H1 (cell line): Measurements from ENCODE around the gene TRIM10. TPM values are rescaled to one million over a fixed set of nuclear protein-coding genes. Genes with fewer than 3 reads are reported as not detected.

Experiments
- CTCF ChIA-PET: fragments of 300-600 bp; sonication (Branson Sonifier 250); formaldehyde crosslinking; loops from one replicate; lab custom pipeline; 2021; ENCODE audit not compliant: partially characterized antibody; lab: Charles Lee
- POLR2A ChIA-PET: fragments of 300-600 bp; sonication (Branson Sonifier 250); formaldehyde crosslinking; loops from one replicate; lab custom pipeline; 2021; ENCODE audit warnings: inconsistent platforms; ENCODE audit not compliant: partially characterized antibody; lab: Charles Lee
- DNase-seq, 2 experiments: peaks; one replicate each; pipeline versions ENCODE4 v3.0.0 to v3.0.0-alpha.2; 2010 to 2022; ENCODE audit warnings: low spot score in 2 of 2, low read depth in 1 of 2, mixed read lengths in 1 of 2
- FAIRE-seq: peaks from 2 replicates; lab custom pipeline; 2011; peaks lifted over from hg19 to GRCh38; lab: Jason Lieb, UNC
- H2AFZ ChIP-seq: 2 replicates; pipeline ENCODE4 v1.8.1; 2012; ENCODE audit warnings: low read length, inconsistent platforms
- H2AK5ac ChIP-seq: 2 replicates; pipeline ENCODE4 v1.6.1; 2013; ENCODE audit warnings: low read depth, low read length
- H2BK120ac ChIP-seq: replicated peaks from 2 replicates; pipeline ENCODE3; 2013; ENCODE audit warnings: low read depth, low read length, inconsistent platforms
- H2BK12ac ChIP-seq: 2 replicates; pipeline ENCODE4 v1.6.1; 2013; ENCODE audit warnings: low read depth, low read length
- H2BK15ac ChIP-seq: 2 replicates; pipeline ENCODE4 v1.6.1; 2013; ENCODE audit warnings: low read length
- H2BK20ac ChIP-seq: 2 replicates; pipeline ENCODE4 v1.6.1; 2013; ENCODE audit warnings: low read length
- H2BK5ac ChIP-seq: 2 replicates; pipeline ENCODE4 v1.6.1; 2013; ENCODE audit warnings: low read depth, low read length
- H3K14ac ChIP-seq: 2 replicates; pipeline ENCODE4 v1.6.1; 2013; ENCODE audit warnings: inconsistent platforms; ENCODE audit not compliant: insufficient read length
- H3K18ac ChIP-seq: 2 replicates; pipeline ENCODE4 v1.6.1; 2013; ENCODE audit warnings: low read length; ENCODE audit errors: extremely low read depth
- H3K23ac ChIP-seq: 2 replicates; pipeline ENCODE4 v1.6.1; 2013; ENCODE audit warnings: inconsistent platforms; ENCODE audit not compliant: insufficient read length
- H3K23me2 ChIP-seq: 2 replicates; pipeline ENCODE4 v1.6.1; 2013; ENCODE audit warnings: low read depth, low read length
- H3K27ac ChIP-seq: 2 replicates; pipeline ENCODE4 v1.6.1; 2011; ENCODE audit warnings: low read depth, low read length, inconsistent platforms
- H3K27me3 ChIP-seq, 4 experiments: replicated peaks in 1 of 4; 1 replicate in 1 of 4; 2 replicates in 3 of 4; pipeline versions ENCODE4 v1.6.1 to v1.8.1; 2011 to 2013; ENCODE audit warnings: low read length in 3 of 4, mild to moderate bottlenecking in 3 of 4, inconsistent platforms in 2 of 4, mixed read lengths in 2 of 4, moderate library complexity in 1 of 4; ENCODE audit not compliant: control insufficient read depth in 3 of 4, insufficient read depth in 3 of 4; ENCODE audit errors: extremely low read depth in 1 of 4
- H3K36me3 ChIP-seq, 4 experiments: 2 replicates each; pipeline versions ENCODE4 v1.6.1 to v1.8.1; 2011 to 2013; ENCODE audit warnings: mild to moderate bottlenecking in 4 of 4, low read length in 3 of 4, moderate library complexity in 2 of 4, control low read depth in 1 of 4, inconsistent platforms in 1 of 4; ENCODE audit not compliant: insufficient read depth in 4 of 4, control insufficient read depth in 2 of 4
- H3K4ac ChIP-seq: replicated peaks from 2 replicates; pipeline ENCODE3; 2013; ENCODE audit warnings: low read length, low read depth, mixed read lengths, inconsistent platforms; ENCODE audit not compliant: insufficient read length
- H3K4me1 ChIP-seq, 4 experiments: replicated peaks in 1 of 4; 1 replicate in 1 of 4; 2 replicates in 3 of 4; pipeline versions ENCODE4 v1.6.1 to v1.8.1; 2011 to 2013; ENCODE audit warnings: low read length in 3 of 4, inconsistent platforms in 2 of 4, mixed read lengths in 1 of 4; ENCODE audit not compliant: insufficient read depth in 4 of 4, control insufficient read depth in 3 of 4
- H3K4me2 ChIP-seq, 2 experiments: 2 replicates each; pipeline versions ENCODE4 v1.6.1 to v1.8.1; 2011 to 2013; ENCODE audit warnings: low read depth in 2 of 2, low read length in 2 of 2, control low read depth in 1 of 2, inconsistent platforms in 1 of 2, mild to moderate bottlenecking in 1 of 2; ENCODE audit not compliant: insufficient read depth in 1 of 2
- H3K4me3 ChIP-seq, 4 experiments: fragments of 200-600, 300-600 bp in 1 of 4; sonication (generic), shearing (Covaris generic), sonication (Bioruptor Twin) in 1 of 4; 2 replicates each; pipeline versions ENCODE4 v1.5.1 to v1.8.1; 2011 to 2016; ENCODE audit warnings: low read length in 4 of 4, low read depth in 3 of 4, control low read depth in 2 of 4, inconsistent platforms in 2 of 4, mild to moderate bottlenecking in 2 of 4, mixed read lengths in 1 of 4, moderate library complexity in 1 of 4; ENCODE audit not compliant: insufficient read depth in 2 of 4; ENCODE audit errors: extremely low read depth in 1 of 4
- H3K56ac ChIP-seq: replicated peaks from 2 replicates; pipeline ENCODE3; 2013; ENCODE audit warnings: low read depth, mild to moderate bottlenecking, mixed read lengths, low read length, inconsistent platforms; ENCODE audit not compliant: insufficient read length
- H3K79me1 ChIP-seq: 2 replicates; pipeline ENCODE4 v1.6.1; 2013; ENCODE audit warnings: low read depth, low read length, control low read depth
- H3K79me2 ChIP-seq, 2 experiments: 2 replicates each; pipeline versions ENCODE4 v1.6.1 to v1.8.1; 2012 to 2013; ENCODE audit warnings: low read length in 2 of 2, mild to moderate bottlenecking in 2 of 2, inconsistent platforms in 1 of 2; ENCODE audit not compliant: insufficient read depth in 2 of 2, control insufficient read depth in 1 of 2
- H3K9ac ChIP-seq, 4 experiments: replicated peaks in 1 of 4; 1 replicate in 1 of 4; 2 replicates in 3 of 4; pipeline versions ENCODE4 v1.6.1 to v1.8.1; 2011 to 2013; ENCODE audit warnings: low read depth in 3 of 4, low read length in 3 of 4, control low read depth in 2 of 4, mild to moderate bottlenecking in 2 of 4, moderate library complexity in 2 of 4, inconsistent platforms in 1 of 4; ENCODE audit errors: extremely low read depth in 1 of 4
- H3K9me3 ChIP-seq, 2 experiments: 2 replicates each; pipeline versions ENCODE4 v1.6.1 to v1.8.1; 2012 to 2013; ENCODE audit warnings: mild to moderate bottlenecking in 2 of 2, moderate library complexity in 2 of 2, control low read depth in 1 of 2, inconsistent platforms in 1 of 2, low read depth in 1 of 2, low read length in 1 of 2, mixed read lengths in 1 of 2; ENCODE audit not compliant: insufficient read depth in 2 of 2
- H4K20me1 ChIP-seq, 2 experiments: replicated peaks in 1 of 2; 2 replicates each; pipeline versions ENCODE3 to v1.8.1; 2011 to 2013; ENCODE audit warnings: inconsistent platforms in 2 of 2, low read length in 2 of 2, mild to moderate bottlenecking in 1 of 2; ENCODE audit not compliant: insufficient read depth in 2 of 2, control insufficient read depth in 1 of 2
- H4K5ac ChIP-seq: 2 replicates; pipeline ENCODE4 v1.6.1; 2013; ENCODE audit warnings: low read length, low read depth, mixed read lengths, inconsistent platforms; ENCODE audit not compliant: insufficient read length
- H4K8ac ChIP-seq: 2 replicates; pipeline ENCODE4 v1.8.0; 2013; ENCODE audit warnings: mild to moderate bottlenecking, moderate library complexity, low read length, inconsistent platforms; ENCODE audit not compliant: insufficient read depth; ENCODE audit errors: extremely low read depth
- H4K91ac ChIP-seq: replicated peaks from 2 replicates; pipeline ENCODE3; 2013; ENCODE audit warnings: low read length, mixed read lengths, inconsistent platforms; ENCODE audit not compliant: insufficient read length
- CEBPB ChIP-seq: IDR thresholded peaks from 2 replicates; pipeline ENCODE4 v1.6.1; 2012; ENCODE audit warnings: low read depth, low read length
- CHD2 ChIP-seq: IDR thresholded peaks from 2 replicates; pipeline ENCODE4 v1.6.1; 2012; ENCODE audit warnings: low read length, improper control_type of control experiment
- GTF2F1 ChIP-seq: IDR thresholded peaks from 2 replicates; pipeline ENCODE4 v1.6.1; 2012; ENCODE audit warnings: low read depth, low read length, improper control_type of control experiment, borderline replicate concordance
- JUND ChIP-seq: IDR thresholded peaks from 2 replicates; pipeline ENCODE4 v1.6.1; 2011; ENCODE audit warnings: mild to moderate bottlenecking, improper control_type of control experiment, low read length
- MAX ChIP-seq: IDR thresholded peaks from 2 replicates; pipeline ENCODE4 v1.6.1; 2012; ENCODE audit warnings: inconsistent platforms
- POU5F1 ChIP-seq: IDR thresholded peaks from 2 replicates; pipeline ENCODE4 v1.6.1; 2011; ENCODE audit warnings: low read depth, mild to moderate bottlenecking, low read length, moderate library complexity
- SAP30 ChIP-seq: fragments of 300-600 bp; sonication (generic); IDR thresholded peaks from 2 replicates; pipeline ENCODE4 v1.7.1; 2012; ENCODE audit warnings: low read length, moderate library complexity, mild to moderate bottlenecking, inconsistent platforms; ENCODE audit not compliant: insufficient read depth, insufficient replicate concordance
- SIN3A ChIP-seq, 2 experiments: IDR thresholded peaks in 1 of 2; conservative IDR thresholded peaks in 1 of 2; 2 replicates each; pipeline ENCODE4 v1.6.1; 2011 to 2012; ENCODE audit warnings: low read length in 2 of 2, improper control_type of control experiment in 1 of 2, low read depth in 1 of 2, mild to moderate bottlenecking in 1 of 2
- whole genome bisulfite sequencing, 2 experiments: shearing (Covaris generic) in 1 of 2; methylation state at CpG; one replicate each; pipeline versions ENCODE4 v1.1.6 to v1.1.7; 2013 to 2015; ENCODE audit warnings: low lambda C conversion rate in 2 of 2, mixed read lengths in 2 of 2, inconsistent platforms in 1 of 2, low coverage in 1 of 2, missing lambda C conversion rate in 1 of 2; ENCODE audit not compliant: insufficient replicate concordance in 2 of 2, insufficient coverage in 1 of 2, insufficient read length in 1 of 2; ENCODE audit errors: extremely low coverage in 1 of 2, missing lambda C conversion rate in 1 of 2; 5-methylcytosine and 5-hydroxymethylcytosine counted together
- polyA plus RNA-seq, 7 experiments: library from polyadenylated mRNA; depleted of rRNA in 3 of 7; stranded (reverse) in 5 of 7; unstranded in 2 of 7; fragments of >200 nt in 5 of 7; fragments of 200-250 nt in 2 of 7; gene quantifications; 1 replicate in 5 of 7; 2 replicates in 1 of 7; 4 replicates in 1 of 7; pipeline versions ENCODE4 v1.2.1 to v1.2.3, GENCODE V29; 2011 to 2013; ENCODE audit warnings: missing spikeins in 2 of 7, mixed read lengths in 2 of 7
- total RNA-seq: library from RNA; stranded (reverse); fragmentation: NEBNext Ultra II Directional; extraction: Animal tissue kit (Norgen Biotek cat#: 25700); gene quantifications from 2 replicates; pipeline ENCODE4 v1.2.1, GENCODE V29; 2021

TRIM10 gene
- total and polyA plus RNA-seq, 2 of the 8 experiments (the other 6 are each of a cell fraction or from before 2014, with no cell fraction given): 0.06 TPM; not detected in 1

DNA sequence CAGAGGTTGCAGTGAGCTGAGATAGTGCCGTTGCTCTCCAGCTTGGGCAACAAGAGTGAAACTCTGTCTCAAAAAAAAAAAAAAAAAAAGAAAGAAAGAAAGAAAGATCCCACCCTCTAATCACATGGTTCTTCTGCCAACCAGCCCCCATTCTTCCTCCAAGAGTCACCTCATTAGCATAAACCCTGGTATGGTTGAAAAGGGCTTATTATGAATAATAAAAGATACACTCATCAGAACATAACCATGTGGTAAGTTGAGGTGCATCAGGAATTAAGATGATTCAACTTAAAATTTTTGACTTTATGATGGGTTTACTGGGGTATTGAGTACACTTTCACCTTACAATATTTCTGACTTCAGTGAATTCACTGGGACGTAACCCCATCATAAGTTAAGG, 25.9 kb downstream of the TRIM10 start:
- 90% methylated on average over 2 of the region's 2 CpGs; no CpG with 5 or more reads in 1 of the 2 experiments for WGBS, 2 experiments
- H2AFZ ChIP-seq: no peak overlapping the region
- no peak overlapping the region for H2BK120ac ChIP-seq
- H3K27ac ChIP-seq: no peak overlapping the region
- H3K79me2 ChIP-seq: no peaks in the 10 kb centered on the region
- FAIRE-seq (no peak), DNase-seq (no peak)
- no peak overlapping the region for H4K91ac ChIP-seq
- H4K5ac ChIP-seq: no peak overlapping the region
- H3K9ac ChIP-seq: no peak overlapping the region
- no peak overlapping the region for H4K8ac ChIP-seq
- H3K23ac ChIP-seq: no peak overlapping the region
- no peaks in the 10 kb centered on the region for H3K36me3 ChIP-seq
- no peaks in the 10 kb centered on the region for H3K9me3 ChIP-seq
- H2BK12ac ChIP-seq: no peak overlapping the region
- H3K4me1 ChIP-seq: no peaks in the 10 kb centered on the region
- H3K4ac ChIP-seq: no peak overlapping the region
- no peak overlapping the region for H3K56ac ChIP-seq
- H3K4me3 ChIP-seq: no peak overlapping the region
- CTCF ChIA-PET: interaction anchor here (0.6 to 10.2 kb wide), 5 partner anchors 10 to 29 kb away, joined by 4 to 166 read pairs (median 7); no protein-coding TSS in a partner anchor
- no peak overlapping the region for H3K4me2 ChIP-seq
- no peak overlapping the region for H2BK5ac ChIP-seq
- H3K14ac ChIP-seq: no peak overlapping the region
- H3K27me3 ChIP-seq: peaks cover 3 to 12% (median 7%) of the 10 kb centered on the region in 4 experiments
- no peak for TF ChIP-seq CHD2
- TF ChIP-seq GTF2F1: no peak
- TF ChIP-seq SAP30: no peak
- TF ChIP-seq MAX: no peak
- TF ChIP-seq POU5F1: no peak
- TF ChIP-seq JUND: no peak
- TF ChIP-seq CEBPB: no peak
- TF ChIP-seq SIN3A (conservative IDR thresholded peaks at IDR 0.05 in 1 of 2, IDR thresholded peaks at IDR 0.05 in 1 of 2; ENCODE audit: low read depth in 1 of 2, low read length in 2 of 2): no peak
- no peaks in the 10 kb centered on the region for H3K23me2 ChIP-seq
- H2AK5ac ChIP-seq: no peak overlapping the region
- no peak overlapping the region for H2BK20ac ChIP-seq
- H3K18ac ChIP-seq: no peak overlapping the region
- POLR2A ChIA-PET: no interaction called here
- H3K79me1 ChIP-seq: no peaks in the 10 kb centered on the region
- no peak overlapping the region for H2BK15ac ChIP-seq
- no peaks in the 10 kb centered on the region for H4K20me1 ChIP-seq
